ENCODE measurements around the gene UVSSA.

- TF ChIP-seq, protein P1, sequence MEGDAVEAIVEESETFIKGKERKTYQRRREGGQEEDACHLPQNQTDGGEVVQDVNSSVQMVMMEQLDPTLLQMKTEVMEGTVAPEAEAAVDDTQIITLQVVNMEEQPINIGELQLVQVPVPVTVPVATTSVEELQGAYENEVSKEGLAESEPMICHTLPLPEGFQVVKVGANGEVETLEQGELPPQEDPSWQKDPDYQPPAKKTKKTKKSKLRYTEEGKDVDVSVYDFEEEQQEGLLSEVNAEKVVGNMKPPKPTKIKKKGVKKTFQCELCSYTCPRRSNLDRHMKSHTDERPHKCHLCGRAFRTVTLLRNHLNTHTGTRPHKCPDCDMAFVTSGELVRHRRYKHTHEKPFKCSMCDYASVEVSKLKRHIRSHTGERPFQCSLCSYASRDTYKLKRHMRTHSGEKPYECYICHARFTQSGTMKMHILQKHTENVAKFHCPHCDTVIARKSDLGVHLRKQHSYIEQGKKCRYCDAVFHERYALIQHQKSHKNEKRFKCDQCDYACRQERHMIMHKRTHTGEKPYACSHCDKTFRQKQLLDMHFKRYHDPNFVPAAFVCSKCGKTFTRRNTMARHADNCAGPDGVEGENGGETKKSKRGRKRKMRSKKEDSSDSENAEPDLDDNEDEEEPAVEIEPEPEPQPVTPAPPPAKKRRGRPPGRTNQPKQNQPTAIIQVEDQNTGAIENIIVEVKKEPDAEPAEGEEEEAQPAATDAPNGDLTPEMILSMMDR (conservative IDR thresholded peaks at IDR 0.05 in 1 of 2, IDR thresholded peaks at IDR 0.05 in 1 of 2; ENCODE audit: low read depth in 1 of 2, low read length in 2 of 2) = no peak
- TF ChIP-seq EZH2 (IDR thresholded peaks at IDR 0.05; ENCODE audit: low read length, missing control alignments) = no peak
Measured at GRCh38 chr4:1370321-1371124, 23.5 kb downstream of the UVSSA start.

Measured in fibroblast of lung (primary cell).